Caco-2 (cell line): ENCODE results near the gene ANK2. TPM values are rescaled to one million over a fixed set of nuclear protein-coding genes. Genes with fewer than 3 reads are reported as not detected.

Experiments used
- BruUV-seq: library from RNA; stranded (reverse); fragments of 400-500 nt; replicated peaks from 2 replicates; lab custom pipeline; 2021; lab: Mats Ljungman, UMichigan
- CTCF ChIA-PET: fragments of 300-600 bp; sonication (Branson Sonifier 250); formaldehyde crosslinking; loops from one replicate; lab custom pipeline; 2022; ENCODE audit warnings: antibody characterized with exemption; lab: Charles Lee
- POLR2A ChIA-PET: fragments of 300-600 bp; sonication (Branson Sonifier 250); formaldehyde crosslinking; loops from one replicate; lab custom pipeline; 2022; ENCODE audit warnings: antibody characterized with exemption; lab: Charles Lee
- DNase-seq, 2 experiments: peaks; one replicate each; pipeline versions ENCODE4 v3.0.0 to v3.0.0-alpha.2; 2020 to 2022
- H3K27me3 ChIP-seq: replicated peaks from 2 replicates; pipeline ENCODE4 v1.6.0; 2011; ENCODE audit warnings: low read length; ENCODE audit not compliant: control insufficient read depth, insufficient read depth
- H3K36me3 ChIP-seq: 2 replicates; pipeline ENCODE4 v1.5.1; 2011; ENCODE audit warnings: low read length; ENCODE audit not compliant: control insufficient read depth, insufficient read depth
- H3K4me1 ChIP-seq: fragments of 250-450 bp; sonication (Bioruptor Pico); 2 replicates; pipeline ENCODE4 v1.5.1; 2020; ENCODE audit warnings: mild to moderate bottlenecking
- H3K4me3 ChIP-seq: 2 replicates; pipeline ENCODE4 v1.5.1; 2011; ENCODE audit warnings: low read depth, mild to moderate bottlenecking, control low read depth, low read length
- H3K9me3 ChIP-seq: fragments of 250-450 bp; sonication (Bioruptor Pico); 2 replicates; pipeline ENCODE4 v1.5.1; 2020; ENCODE audit warnings: mild to moderate bottlenecking, moderate library complexity
- H3K27ac Mint-ChIP-seq: one replicate; pipeline ENCODE4 v1.8.0; 2022; ENCODE audit warnings: mixed read lengths; ENCODE audit not compliant: unreplicated experiment
- H3K27me3 Mint-ChIP-seq: one replicate; pipeline ENCODE4 v1.8.0; 2022; ENCODE audit warnings: mixed read lengths; ENCODE audit not compliant: insufficient read depth, unreplicated experiment
- H3K36me3 Mint-ChIP-seq: one replicate; pipeline ENCODE4 v1.8.0; 2022; ENCODE audit warnings: mild to moderate bottlenecking, mixed read lengths; ENCODE audit not compliant: insufficient read depth, unreplicated experiment
- H3K4me1 Mint-ChIP-seq: one replicate; pipeline ENCODE4 v1.8.0; 2022; ENCODE audit warnings: low read depth, mixed read lengths; ENCODE audit not compliant: unreplicated experiment
- H3K4me3 Mint-ChIP-seq: one replicate; pipeline ENCODE4 v1.8.0; 2022; ENCODE audit warnings: mild to moderate bottlenecking, moderate library complexity, mixed read lengths; ENCODE audit not compliant: unreplicated experiment
- H3K9me3 Mint-ChIP-seq: one replicate; pipeline ENCODE4 v1.8.0; 2022; ENCODE audit warnings: mixed read lengths; ENCODE audit not compliant: unreplicated experiment
- CTCF ChIP-seq, 2 experiments: fragments of 200-600 bp in 1 of 2; IDR thresholded peaks; 1 replicate in 1 of 2; 2 replicates in 1 of 2; pipeline versions ENCODE4 v1.5.1 to v1.8.0; 2011 to 2022; ENCODE audit warnings: antibody characterized with exemption in 1 of 2, control low read depth in 1 of 2, inconsistent platforms in 1 of 2, low read depth in 1 of 2, low read length in 1 of 2, mild to moderate bottlenecking in 1 of 2, moderate library complexity in 1 of 2; ENCODE audit not compliant: insufficient read depth in 1 of 2, severe bottlenecking in 1 of 2, unreplicated experiment in 1 of 2
- intact Hi-C: fragments of 100-400 bp; cut with micrococcal nuclease; formaldehyde crosslinking; loops from one replicate; pipeline ENCODE4 v1.10.0; 2022; ENCODE audit not compliant: unreplicated experiment
- total RNA-seq: library from RNA; stranded (reverse); gene quantifications from 2 replicates; pipeline ENCODE4 v1.2.3, GENCODE V29; 2022

ANK2 gene
- total RNA-seq, 1 experiment from 2014 or later, result 26.3 TPM

GRCh38 chr4:113083346-113083745 lies 33.9 kb downstream of the ANK2 start:
- no peak for DNase-seq
- POLR2A ChIA-PET, result no interaction called here
- Histone ChIP-seq H3K36me3 (no peaks in the 10 kb centered on the region), H3K4me3 (no peak overlapping the region), H3K9me3 (no peaks in the 10 kb centered on the region), H3K4me1 (peaks cover 9% of the 10 kb centered on the region), H3K27me3 (no peaks in the 10 kb centered on the region)
- Mint-ChIP-seq H3K27ac (no peak overlapping the region), H3K4me3 (no peak overlapping the region), H3K4me1 (peaks cover 11% of the 10 kb centered on the region), H3K36me3 (no peaks in the 10 kb centered on the region), H3K9me3 (no peaks in the 10 kb centered on the region), H3K27me3 (no peaks in the 10 kb centered on the region)
- no TSS peak for BruUV-seq
- CTCF ChIA-PET, result no interaction called here
- TF ChIP-seq CTCF (IDR thresholded peaks at IDR 0.05; ENCODE audit: insufficient read depth in 1 of 2, low read depth in 1 of 2, low read length in 1 of 2, severe bottlenecking in 1 of 2, unreplicated experiment in 1 of 2), result no peak
- intact Hi-C loops, result no loop called here

- POLR2A ChIA-PET, result no interaction called here
- Histone ChIP-seq H3K4me1 (no peaks in the 10 kb centered on the region), H3K9me3 (no peaks in the 10 kb centered on the region), H3K27me3 (no peaks in the 10 kb centered on the region), H3K36me3 (no peaks in the 10 kb centered on the region), H3K4me3 (no peak overlapping the region)
- Mint-ChIP-seq H3K27ac (no peak overlapping the region), H3K4me3 (no peak overlapping the region), H3K4me1 (no peaks in the 10 kb centered on the region), H3K9me3 (no peaks in the 10 kb centered on the region), H3K36me3 (no peaks in the 10 kb centered on the region), H3K27me3 (no peaks in the 10 kb centered on the region)
- no peak for TF ChIP-seq CTCF (IDR thresholded peaks at IDR 0.05; ENCODE audit: insufficient read depth in 1 of 2, low read depth in 1 of 2, low read length in 1 of 2, severe bottlenecking in 1 of 2, unreplicated experiment in 1 of 2)
- BruUV-seq, result no TSS peak
- intact Hi-C loops, result no loop called here
- DNase-seq, result no peak
- CTCF ChIA-PET, result no interaction called here
Measured at GRCh38 chr4:113086172-113086695, 36.8 kb downstream of the ANK2 start.

- ChIA-PET POLR2A (no interaction called here), CTCF (no interaction called here)
- Histone ChIP-seq H3K27me3 (no peaks in the 10 kb centered on the region), H3K9me3 (no peaks in the 10 kb centered on the region), H3K4me3 (no peak overlapping the region), H3K4me1 (no peaks in the 10 kb centered on the region), H3K36me3 (no peaks in the 10 kb centered on the region)
- no peaks in the 10 kb centered on the region for H3K4me1 Mint-ChIP-seq
- H3K9me3 Mint-ChIP-seq, result no peaks in the 10 kb centered on the region
- H3K4me3 Mint-ChIP-seq, result no peak overlapping the region
- H3K36me3 Mint-ChIP-seq, result no peaks in the 10 kb centered on the region
- no peaks in the 10 kb centered on the region for H3K27me3 Mint-ChIP-seq
- no peak overlapping the region for H3K27ac Mint-ChIP-seq
- DNase-seq, result no peak
- BruUV-seq, result no TSS peak
- intact Hi-C loops, result no loop called here
- TF ChIP-seq CTCF (IDR thresholded peaks at IDR 0.05; ENCODE audit: insufficient read depth in 1 of 2, low read depth in 1 of 2, low read length in 1 of 2, severe bottlenecking in 1 of 2, unreplicated experiment in 1 of 2), result no peak
Measured at GRCh38 chr4:113088050-113088449, 38.6 kb downstream of the ANK2 start.
